Astrocyte (in vitro differentiated cells and primary cell): Measurements from ENCODE around the gene PLAC1. TPM values are rescaled to one million over a fixed set of nuclear protein-coding genes. Genes with fewer than 3 reads are reported as not detected.

Experiments
- DNase-seq: peaks from one replicate; pipeline ENCODE4 v3.0.0-alpha.2; 2010; ENCODE audit warnings: low read depth
- FAIRE-seq: peaks from 2 replicates; lab custom pipeline; 2011; peaks lifted over from hg19 to GRCh38; lab: Jason Lieb, UNC
- H2AFZ ChIP-seq: 2 replicates; pipeline ENCODE4 v1.6.0; 2012; ENCODE audit warnings: low read depth, low read length, inconsistent platforms
- H3K27ac ChIP-seq: 2 replicates; pipeline ENCODE4 v1.5.1; 2011; ENCODE audit warnings: low read depth, low read length, inconsistent platforms
- H3K27me3 ChIP-seq: 2 replicates; pipeline ENCODE4 v1.6.0; 2011; ENCODE audit warnings: low read length, inconsistent platforms; ENCODE audit not compliant: insufficient read depth
- H3K36me3 ChIP-seq: 2 replicates; pipeline ENCODE4 v1.5.1; 2011; ENCODE audit warnings: low read length, inconsistent platforms; ENCODE audit not compliant: insufficient read depth
- H3K4me1 ChIP-seq: 2 replicates; pipeline ENCODE4 v1.5.1; 2011; ENCODE audit warnings: low read length, inconsistent platforms; ENCODE audit not compliant: insufficient read depth
- H3K4me2 ChIP-seq: 2 replicates; pipeline ENCODE4 v1.6.0; 2012; ENCODE audit warnings: low read length, inconsistent platforms
- H3K4me3 ChIP-seq: 2 replicates; pipeline ENCODE4 v1.5.1; 2011; ENCODE audit warnings: low read depth, mild to moderate bottlenecking, low read length, inconsistent platforms; ENCODE audit not compliant: insufficient read depth
- H3K79me2 ChIP-seq: 2 replicates; pipeline ENCODE4 v1.6.0; 2012; ENCODE audit warnings: mild to moderate bottlenecking, low read length, inconsistent platforms; ENCODE audit not compliant: insufficient read depth
- H3K9ac ChIP-seq: 2 replicates; pipeline ENCODE4 v1.6.0; 2012; ENCODE audit warnings: mild to moderate bottlenecking, low read length, inconsistent platforms
- H3K9me3 ChIP-seq: 2 replicates; pipeline ENCODE4 v1.5.1; 2012; ENCODE audit warnings: low read depth, mild to moderate bottlenecking, low read length, inconsistent platforms; ENCODE audit not compliant: insufficient read depth
- H4K20me1 ChIP-seq: 2 replicates; pipeline ENCODE4 v1.6.0; 2012; ENCODE audit warnings: low read length, inconsistent platforms; ENCODE audit not compliant: insufficient read depth
- H3K27ac Mint-ChIP-seq: one replicate; pipeline ENCODE4 v1.8.0; 2021; ENCODE audit warnings: mild to moderate bottlenecking, mixed read lengths; ENCODE audit not compliant: unreplicated experiment
- H3K27me3 Mint-ChIP-seq: one replicate; pipeline ENCODE4 v1.8.0; 2021; ENCODE audit warnings: low read depth, mixed read lengths; ENCODE audit not compliant: unreplicated experiment
- H3K36me3 Mint-ChIP-seq: one replicate; pipeline ENCODE4 v1.8.0; 2021; ENCODE audit warnings: low read depth, mixed read lengths; ENCODE audit not compliant: unreplicated experiment
- H3K4me1 Mint-ChIP-seq: one replicate; pipeline ENCODE4 v1.8.0; 2021; ENCODE audit warnings: low read depth, mixed read lengths; ENCODE audit not compliant: unreplicated experiment
- H3K4me3 Mint-ChIP-seq: one replicate; pipeline ENCODE4 v1.8.0; 2021; ENCODE audit warnings: mild to moderate bottlenecking, moderate library complexity, mixed read lengths; ENCODE audit not compliant: unreplicated experiment
- H3K9me3 Mint-ChIP-seq: one replicate; pipeline ENCODE4 v1.8.0; 2021; ENCODE audit warnings: mild to moderate bottlenecking, mixed read lengths; ENCODE audit not compliant: unreplicated experiment
- CTCF ChIP-seq: IDR thresholded peaks from 2 replicates; pipeline ENCODE4 v1.5.1; 2011; ENCODE audit warnings: low read depth, mild to moderate bottlenecking, inconsistent platforms, low read length, moderate library complexity; ENCODE audit not compliant: insufficient read depth
- EZH2 ChIP-seq: IDR thresholded peaks from 2 replicates; pipeline ENCODE4 v1.6.1; 2012; ENCODE audit warnings: mild to moderate bottlenecking, low read length, inconsistent platforms; ENCODE audit not compliant: insufficient read depth
- total RNA-seq: library from RNA; stranded (reverse); gene quantifications from 2 replicates; pipeline ENCODE4 v1.2.1, GENCODE V29; 2021

The PLAC1 gene
- total RNA-seq, 1 donor from 2014 or later, result 0.61 TPM

GRCh38 chrX:134660627-134661026 is 2.4 kb upstream of the PLAC1 start:
- Histone ChIP-seq H2AFZ (no peak overlapping the region), H3K9ac (no peak overlapping the region), H3K27me3 (no peaks in the 10 kb centered on the region), H3K4me3 (no peak overlapping the region), H3K79me2 (no peaks in the 10 kb centered on the region), H3K4me1 (no peaks in the 10 kb centered on the region), H3K4me2 (no peak overlapping the region), H3K9me3 (no peaks in the 10 kb centered on the region), H4K20me1 (no peaks in the 10 kb centered on the region), H3K27ac (no peak overlapping the region), H3K36me3 (no peaks in the 10 kb centered on the region)
- no peak overlapping the region for H3K27ac Mint-ChIP-seq
- no peak overlapping the region for H3K4me3 Mint-ChIP-seq
- peaks cover 7% of the 10 kb centered on the region for H3K4me1 Mint-ChIP-seq
- no peak for TF ChIP-seq CTCF
- no peak for TF ChIP-seq EZH2
- peak; percentile 54 for FAIRE-seq
- no peaks in the 10 kb centered on the region for H3K36me3 Mint-ChIP-seq
- no peak for DNase-seq
- peaks cover 2% of the 10 kb centered on the region for H3K9me3 Mint-ChIP-seq
- peaks cover 3% of the 10 kb centered on the region for H3K27me3 Mint-ChIP-seq

- FAIRE-seq (peak; percentile 94), DNase-seq (no peak)
- Histone ChIP-seq H4K20me1 (no peaks in the 10 kb centered on the region), H3K4me1 (no peaks in the 10 kb centered on the region), H3K27ac (no peak overlapping the region), H3K36me3 (no peaks in the 10 kb centered on the region), H3K9me3 (no peaks in the 10 kb centered on the region), H3K4me2 (no peak overlapping the region), H3K27me3 (no peaks in the 10 kb centered on the region), H3K9ac (no peak overlapping the region), H2AFZ (no peak overlapping the region), H3K4me3 (no peak overlapping the region), H3K79me2 (no peaks in the 10 kb centered on the region)
- no peaks in the 10 kb centered on the region for H3K36me3 Mint-ChIP-seq
- peaks cover 7% of the 10 kb centered on the region for H3K4me1 Mint-ChIP-seq
- H3K27me3 Mint-ChIP-seq, result peaks cover 3% of the 10 kb centered on the region
- H3K4me3 Mint-ChIP-seq, result no peak overlapping the region
- H3K9me3 Mint-ChIP-seq, result peaks cover 2% of the 10 kb centered on the region
- TF ChIP-seq EZH2 (no peak), CTCF (no peak)
- no peak overlapping the region for H3K27ac Mint-ChIP-seq
Measured at GRCh38 chrX:134659761-134660160, 1.5 kb upstream of the PLAC1 start.

- peaks cover 3% of the 10 kb centered on the region for H3K27me3 Mint-ChIP-seq
- no peaks in the 10 kb centered on the region for H3K79me2 ChIP-seq
- TF ChIP-seq EZH2 (no peak), CTCF (no peak)
- H3K27ac Mint-ChIP-seq, result no peak overlapping the region
- DNase-seq (no peak), FAIRE-seq (no peak)
- no peak overlapping the region for H2AFZ ChIP-seq
- no peak overlapping the region for H3K4me3 Mint-ChIP-seq
- H4K20me1 ChIP-seq, result no peaks in the 10 kb centered on the region
- no peaks in the 10 kb centered on the region for H3K36me3 Mint-ChIP-seq
- H3K4me1 ChIP-seq, result no peaks in the 10 kb centered on the region
- H3K9ac ChIP-seq, result no peak overlapping the region
- H3K4me2 ChIP-seq, result no peak overlapping the region
- H3K4me1 Mint-ChIP-seq, result peaks cover 7% of the 10 kb centered on the region
- no peak overlapping the region for H3K27ac ChIP-seq
- H3K9me3 Mint-ChIP-seq, result peaks cover 2% of the 10 kb centered on the region
- H3K27me3 ChIP-seq, result no peaks in the 10 kb centered on the region
- no peak overlapping the region for H3K4me3 ChIP-seq
- no peaks in the 10 kb centered on the region for H3K36me3 ChIP-seq
- H3K9me3 ChIP-seq, result no peaks in the 10 kb centered on the region
Measured at GRCh38 chrX:134658760-134659023, 421 bp upstream of the PLAC1 start.
